GM21515 (cell line): ENCODE data around the gene STRBP.
A peak's percentile ranks its signal among the peaks of the same experiment; 100 is the strongest.
"Not testable (repeated sequence)": the region's sequence is repeated elsewhere in the genome, so short reads cannot be mapped to it uniquely, and the experiment has no call there.

ENCODE experiments used
- ATAC-seq: cut with Tn5 transposase; IDR thresholded peaks from one replicate; pipeline ENCODE4 v1.9.1; 2021; ENCODE audit not compliant: unreplicated experiment

The STRBP gene

DNA sequence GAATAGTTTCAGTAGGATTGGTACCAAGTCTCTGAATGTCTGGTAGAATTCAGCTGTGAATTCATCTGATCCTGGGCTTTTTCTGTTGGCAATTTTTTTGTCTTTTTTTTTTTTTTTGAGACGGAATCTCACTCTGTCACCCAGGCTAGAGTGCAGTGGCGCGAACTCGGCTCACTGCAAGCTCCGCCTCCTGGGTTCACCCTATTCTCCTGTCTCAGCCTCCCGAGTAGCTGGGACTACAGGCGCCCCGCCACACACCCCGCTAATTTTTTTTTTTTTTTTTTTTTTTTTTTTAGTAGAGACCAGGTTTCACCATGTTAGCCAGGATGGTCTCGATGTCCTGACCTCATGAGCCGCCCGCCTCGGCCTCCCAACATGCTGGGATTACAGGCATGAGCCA is 67.9 kb downstream of the STRBP start:
- ATAC-seq: not testable (repeated sequence)

DNA sequence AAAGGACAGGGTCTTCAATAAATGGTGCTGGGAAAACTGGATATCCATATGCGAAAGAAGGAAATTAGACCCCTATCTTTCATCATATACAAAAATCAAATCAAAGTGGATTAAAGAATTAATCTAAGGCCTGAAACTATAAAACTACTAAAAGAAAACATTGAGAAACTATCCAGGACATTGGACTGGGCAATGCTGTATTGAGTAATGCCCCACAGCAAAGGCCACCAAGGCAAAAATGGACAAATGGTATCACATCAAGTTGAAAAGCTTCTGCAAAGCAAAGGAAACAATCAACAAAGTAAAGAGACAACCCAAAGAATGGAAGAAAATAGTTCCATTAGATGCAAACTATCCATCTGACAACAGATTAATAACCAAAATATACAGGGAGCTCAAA is 72.3 kb downstream of the STRBP start:
- ATAC-seq: no peak

DNA sequence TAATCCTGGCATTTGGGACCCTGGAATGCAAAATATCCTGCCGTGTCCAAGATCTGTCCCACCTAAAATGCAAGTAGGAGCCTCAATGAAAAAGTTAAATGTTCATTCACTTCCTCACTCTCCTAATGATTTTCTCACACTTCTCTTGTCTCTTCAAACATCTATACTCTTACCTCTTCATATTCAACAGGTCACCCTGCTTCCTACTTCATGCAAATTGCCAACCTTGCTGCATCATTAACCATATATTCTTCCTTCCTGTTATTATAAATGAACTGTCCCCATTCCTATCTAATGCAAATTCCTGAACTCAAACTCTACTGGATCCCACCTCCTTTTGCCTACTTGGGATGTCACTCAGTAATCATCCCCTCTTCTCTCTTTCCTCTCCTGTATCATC is 74.4 kb downstream of the STRBP start:
- ATAC-seq: no peak

DNA sequence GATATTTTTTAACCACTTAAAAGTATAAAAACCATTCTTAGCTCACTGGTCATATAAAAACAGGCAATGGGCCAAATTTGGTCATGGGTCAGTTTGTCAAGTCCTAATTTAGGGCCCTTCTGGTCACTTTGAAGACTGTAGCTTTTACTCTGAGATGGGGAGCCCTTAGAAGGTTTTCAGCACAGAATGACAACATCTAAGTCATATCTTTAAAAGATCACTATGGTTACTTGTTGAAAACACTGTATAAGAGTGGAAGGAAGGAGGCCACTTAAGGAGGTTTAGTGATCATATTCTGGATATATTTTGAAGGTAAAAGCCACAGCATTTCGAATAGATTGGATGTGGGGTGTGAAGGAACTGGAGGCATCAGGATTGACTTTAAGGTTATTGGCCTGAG is 76.7 kb downstream of the STRBP start:
- ATAC-seq: no peak

DNA sequence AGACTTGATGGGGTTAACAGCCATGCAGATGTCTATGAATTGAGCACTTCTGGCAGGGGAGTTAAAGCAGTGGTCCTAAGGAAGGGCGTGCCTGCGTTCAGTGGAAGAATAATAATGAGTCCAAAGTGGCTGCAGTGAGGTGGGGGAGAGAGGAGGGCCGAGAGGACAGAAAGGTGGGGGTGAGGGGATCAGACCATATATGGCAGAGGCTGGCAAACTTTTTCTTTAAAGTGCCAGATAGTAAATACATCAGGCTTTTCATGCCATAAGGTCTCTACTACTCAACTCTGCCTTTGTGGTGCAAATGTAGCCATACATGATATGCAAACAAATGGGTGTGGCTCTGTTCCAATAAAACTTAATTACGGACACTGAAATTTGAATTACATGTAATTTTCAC is 77.1 kb downstream of the STRBP start:
- no peak for ATAC-seq

DNA sequence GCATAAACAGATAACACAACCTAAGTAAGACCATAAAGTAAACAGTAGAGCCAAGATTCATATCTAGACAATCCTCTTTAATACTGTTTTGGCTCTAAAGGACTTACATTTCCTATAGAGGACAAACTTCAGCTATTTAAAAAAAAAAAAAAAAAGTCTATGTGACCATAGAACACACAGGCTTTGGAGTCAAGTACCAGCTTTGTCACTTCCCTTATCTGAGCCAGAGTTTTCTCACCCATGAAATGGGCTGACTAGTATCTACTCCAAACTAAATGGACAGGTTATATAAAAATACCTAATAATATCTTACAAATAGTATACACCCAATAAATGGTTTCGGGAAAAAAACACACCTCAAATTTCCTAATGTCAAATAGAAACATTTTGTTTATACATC is 81.3 kb downstream of the STRBP start:
- ATAC-seq: no peak

DNA sequence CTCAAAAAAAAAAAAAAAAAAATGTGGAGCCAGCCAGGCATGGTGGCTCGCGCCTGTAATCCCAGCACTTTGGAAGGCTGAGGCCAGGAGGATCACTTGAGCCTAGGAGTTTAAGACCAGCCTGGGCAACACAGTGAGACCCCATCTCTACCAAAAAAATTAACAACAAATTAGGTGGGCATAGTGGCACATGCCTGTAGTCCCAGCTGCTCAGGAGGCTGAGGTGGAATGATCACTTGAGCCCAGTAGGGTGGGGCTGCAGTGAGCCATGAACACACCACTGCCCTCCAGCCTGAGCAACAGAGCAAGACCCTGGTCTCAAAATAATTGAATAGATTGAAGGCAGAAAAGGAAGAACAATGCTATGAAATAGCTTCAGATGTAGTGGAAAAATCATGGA is 82.4 kb downstream of the STRBP start:
- ATAC-seq: not testable (repeated sequence)

DNA sequence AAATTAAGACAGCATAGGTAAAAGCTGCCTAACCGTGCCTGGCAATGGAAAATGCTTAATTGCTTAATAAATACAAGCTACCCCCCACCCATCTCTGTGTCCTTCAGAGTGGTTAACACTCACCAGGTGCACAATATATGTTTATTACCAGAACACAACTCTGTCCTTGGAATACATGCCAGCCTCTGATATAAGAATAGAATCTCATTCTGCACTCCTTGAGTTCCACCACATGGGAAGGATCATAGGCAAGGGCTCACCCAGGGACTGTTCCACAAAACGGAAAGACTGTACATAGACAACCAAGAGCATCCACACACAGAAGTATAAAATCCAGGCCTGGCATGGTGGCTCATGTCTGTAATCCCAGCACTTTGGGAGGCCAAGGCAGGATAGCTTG is 91.4 kb downstream of the STRBP start:
- no peak for ATAC-seq

DNA sequence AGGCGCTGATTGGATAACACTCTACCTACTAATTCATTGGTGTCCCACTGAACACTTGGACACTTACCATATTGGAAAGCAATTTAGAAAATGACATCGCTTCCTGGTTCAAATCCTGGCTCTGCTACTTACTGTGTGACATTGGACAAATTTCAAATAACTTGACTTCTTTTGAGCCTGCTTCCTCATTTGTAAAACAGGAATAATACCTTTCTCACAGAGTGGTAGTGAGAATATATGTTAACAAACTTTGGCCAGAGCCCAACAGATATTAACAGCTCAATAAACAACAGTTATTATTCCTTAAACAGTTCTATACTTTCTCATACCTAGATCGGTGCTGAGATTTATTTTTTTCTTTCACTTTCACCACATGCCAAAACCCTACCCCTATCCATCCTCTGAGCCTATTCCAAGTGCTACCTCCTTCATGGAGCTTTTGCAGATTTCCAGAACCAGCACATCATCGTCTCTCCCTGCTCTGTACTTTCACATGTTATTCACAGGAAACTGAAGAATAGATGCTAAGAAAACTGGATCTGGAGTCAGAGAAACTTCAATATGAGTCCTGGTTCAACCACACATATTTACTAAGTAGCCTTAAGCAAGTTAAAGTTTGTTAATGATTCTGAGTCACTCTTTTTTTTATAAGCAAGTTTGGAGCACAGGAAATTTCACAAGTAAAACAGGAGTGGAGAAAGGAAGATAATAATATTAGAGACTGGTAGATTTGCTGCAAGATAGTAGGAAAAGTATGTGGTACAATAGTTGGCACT is 92.3 kb downstream of the STRBP start:
- no peak for ATAC-seq

DNA sequence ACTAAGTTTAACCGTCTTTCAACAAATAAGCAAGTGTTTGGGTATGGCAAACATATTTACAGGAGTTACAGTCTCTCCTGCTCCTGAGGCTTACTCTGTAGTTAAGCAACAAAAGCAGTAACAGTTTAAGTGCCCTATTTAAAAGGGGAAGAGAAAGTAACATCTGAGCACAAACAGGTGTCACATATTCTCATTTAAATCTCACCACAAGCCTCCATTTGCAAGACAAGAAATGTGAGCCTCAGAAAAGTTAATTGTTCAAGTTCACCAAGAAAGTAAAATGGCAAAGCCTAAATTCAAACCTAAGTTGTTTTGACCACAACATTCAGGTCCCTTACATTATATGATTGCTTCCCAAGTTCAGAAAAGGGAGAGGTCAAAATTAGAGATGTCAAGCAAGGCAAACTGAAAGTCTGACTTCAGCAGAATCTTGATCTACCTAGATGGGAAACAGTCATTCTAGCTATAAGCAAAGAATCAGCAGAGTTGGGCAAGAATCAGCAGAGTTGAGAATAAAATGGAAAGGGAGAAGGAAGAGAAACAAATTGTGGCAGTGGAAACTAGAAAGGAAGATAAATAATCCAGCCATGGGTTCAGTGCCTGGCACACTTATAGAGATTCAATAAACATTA is 93.4 kb downstream of the STRBP start:
- peak; percentile 86 for ATAC-seq

DNA sequence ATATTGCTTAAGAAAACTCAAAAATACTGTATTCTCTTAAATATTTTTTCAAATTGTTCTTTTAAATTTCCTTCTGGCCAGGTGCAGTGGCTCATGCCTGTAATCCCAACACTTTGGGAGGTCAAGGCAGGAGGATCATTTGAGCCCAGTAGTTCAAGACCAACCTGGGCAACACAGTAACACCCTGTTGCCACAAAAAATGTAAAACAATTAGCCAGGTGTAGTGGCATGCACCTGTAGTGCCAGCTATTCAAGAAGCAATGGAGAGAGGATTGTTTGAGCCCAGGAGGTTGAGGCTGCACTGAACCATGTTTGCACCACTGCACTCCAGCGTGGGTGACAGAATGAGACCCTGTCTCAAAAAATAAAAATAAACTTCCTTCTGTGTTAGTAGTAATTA is 94.3 kb downstream of the STRBP start:
- no peak for ATAC-seq

DNA sequence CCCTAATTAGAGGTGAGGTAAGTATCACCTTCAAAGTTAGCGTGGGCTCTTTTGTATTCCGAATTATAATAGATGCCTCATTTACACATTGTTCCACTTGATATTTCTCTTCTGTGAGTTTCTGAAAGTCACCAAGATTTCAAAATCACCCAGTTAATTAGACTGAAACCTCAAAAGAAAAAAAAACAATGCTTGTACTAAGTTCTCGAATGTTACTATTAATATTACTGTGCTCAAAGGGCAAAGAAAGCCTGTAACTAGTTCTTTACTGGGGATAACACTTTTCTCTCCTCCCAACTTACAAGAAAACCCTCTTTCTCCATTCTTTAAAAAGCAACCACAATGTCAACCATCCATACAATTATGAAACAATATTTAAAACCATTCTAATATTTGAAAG is 98.5 kb downstream of the STRBP start:
- ATAC-seq: no peak

DNA sequence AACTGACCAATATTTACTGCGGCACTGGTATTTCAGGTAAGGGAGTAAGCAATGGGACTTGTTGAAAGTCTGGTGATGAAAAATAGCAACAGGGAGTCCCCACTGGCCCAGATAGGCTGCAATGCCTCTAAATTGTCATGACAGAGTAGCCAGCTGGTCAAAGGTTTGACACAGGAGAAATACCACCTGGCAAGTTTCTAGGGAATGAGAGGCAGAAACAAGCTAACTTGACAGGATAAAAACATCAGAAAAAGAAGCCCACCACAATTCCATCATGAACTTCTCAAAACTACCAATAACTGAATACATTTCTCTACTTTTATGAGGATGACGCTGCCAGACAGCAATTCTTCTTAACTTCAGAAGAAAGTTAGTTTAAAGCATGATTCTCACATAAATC is 99.8 kb downstream of the STRBP start:
- no peak for ATAC-seq

DNA sequence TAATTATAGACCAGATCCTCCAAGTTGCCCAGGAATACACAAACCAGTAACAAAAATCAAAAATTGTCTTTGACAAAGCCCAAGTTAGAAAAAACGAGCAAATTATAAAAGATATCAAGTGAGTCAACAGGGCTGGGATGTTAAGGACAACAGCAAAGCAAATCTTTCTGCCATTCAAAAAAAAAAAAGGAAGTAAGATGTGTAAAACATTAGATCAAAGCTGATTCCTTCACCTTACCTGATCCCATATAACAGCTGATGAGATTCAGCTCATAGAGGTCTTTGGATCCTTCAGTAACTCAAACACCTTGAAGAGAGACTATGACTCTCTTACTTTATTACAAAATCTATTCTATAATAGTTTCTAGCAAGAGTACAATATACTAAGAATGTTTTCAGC is 100.9 kb downstream of the STRBP start:
- ATAC-seq: no peak

DNA sequence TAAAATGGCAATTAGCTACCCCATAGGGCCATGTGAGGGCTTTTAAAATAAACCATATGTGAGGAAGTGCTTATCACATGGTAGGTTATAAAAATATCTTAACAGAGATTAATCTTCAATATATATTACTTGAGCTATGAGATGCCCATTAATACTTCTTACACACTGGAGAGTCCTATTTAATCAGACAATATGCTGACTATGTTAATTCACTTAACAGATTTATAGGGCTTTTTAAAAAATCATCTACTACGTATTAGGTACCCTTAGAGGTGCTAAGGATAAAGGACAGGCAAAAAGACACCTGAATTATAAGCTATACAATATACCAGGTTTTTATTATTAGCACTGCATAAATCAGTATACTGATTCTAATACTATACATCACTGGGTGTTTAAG is 102.6 kb downstream of the STRBP start:
- ATAC-seq: no peak

DNA sequence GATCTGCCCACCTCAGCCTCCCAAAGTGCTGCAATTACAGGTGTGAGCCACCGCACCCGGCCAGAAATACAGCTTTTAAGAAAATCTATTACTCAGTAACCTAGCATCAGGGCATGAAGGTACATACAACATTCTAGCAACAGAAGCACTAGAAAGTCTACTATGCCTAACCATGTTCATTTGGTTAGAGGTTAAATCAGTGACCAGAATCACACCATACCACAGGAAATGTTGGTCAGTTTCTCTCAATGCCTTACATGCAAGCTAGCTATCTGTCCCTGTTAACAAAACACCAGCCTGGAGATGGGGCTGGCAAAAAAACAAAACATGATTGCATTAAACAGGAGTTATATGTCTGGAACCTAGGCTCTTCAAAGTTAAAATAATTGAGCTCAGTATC is 104.1 kb downstream of the STRBP start:
- no peak for ATAC-seq

DNA sequence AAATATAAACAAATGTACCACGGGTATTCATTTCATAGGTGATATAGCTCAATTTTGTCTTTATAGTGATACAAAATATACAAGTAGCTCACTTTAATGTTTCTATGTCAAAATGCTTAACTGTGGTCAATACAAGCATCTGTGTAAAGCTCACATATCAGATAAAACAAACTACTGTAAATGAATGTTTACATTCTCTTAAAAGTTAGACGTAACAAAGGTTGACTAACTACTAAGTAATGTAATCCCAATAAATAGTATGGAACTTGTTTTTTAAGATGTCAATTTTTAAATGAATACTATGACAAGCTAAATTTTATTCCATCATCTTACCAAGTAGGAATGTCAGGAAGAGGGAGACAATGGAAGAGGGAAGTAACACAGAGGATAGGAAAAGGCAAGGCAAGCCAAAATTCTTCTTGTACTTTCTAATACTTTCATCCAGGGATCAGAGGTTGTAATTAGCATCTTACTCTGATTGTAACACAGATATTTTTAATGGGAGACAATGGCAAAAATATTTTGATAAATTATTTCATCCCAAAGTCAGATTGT is 105.5 kb downstream of the STRBP start:
- no peak for ATAC-seq

DNA sequence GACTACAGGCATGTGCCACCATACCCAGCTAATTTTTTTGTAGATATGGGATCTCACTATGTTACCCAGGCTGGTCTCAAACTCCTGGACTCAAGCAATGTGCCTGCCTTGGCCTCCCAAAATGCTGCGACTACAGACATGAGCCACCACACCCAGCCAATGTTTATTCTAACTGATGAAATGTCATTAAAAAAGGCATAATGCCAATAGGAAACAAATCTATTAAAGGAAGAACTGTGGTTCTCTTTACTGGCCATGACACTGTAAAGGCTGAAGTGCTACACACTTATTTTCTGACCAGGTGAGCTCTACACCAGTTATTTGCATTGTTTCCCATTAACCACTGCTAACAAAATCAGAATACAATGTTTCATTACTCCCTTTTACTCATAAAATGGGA is 106.0 kb downstream of the STRBP start:
- ATAC-seq: no peak

DNA sequence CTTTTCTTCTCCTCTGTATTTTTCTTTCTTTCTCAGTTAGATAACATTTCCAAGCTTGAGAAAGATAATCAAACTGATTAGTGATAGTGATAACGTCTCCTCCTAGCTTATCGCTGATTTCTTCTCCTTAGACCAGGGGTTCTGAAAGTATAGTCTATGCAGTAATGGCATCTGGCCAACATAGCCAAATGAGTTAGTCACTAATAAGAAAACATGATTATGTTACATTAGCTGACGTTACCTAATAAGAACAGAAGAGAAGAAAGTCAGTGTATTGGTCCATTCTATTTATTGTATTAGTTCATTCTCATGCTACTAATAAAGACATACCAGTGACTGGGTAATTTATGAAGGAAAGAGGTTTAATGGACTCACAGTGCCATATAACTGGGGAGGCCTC is 111.2 kb downstream of the STRBP start:
- no peak for ATAC-seq

DNA sequence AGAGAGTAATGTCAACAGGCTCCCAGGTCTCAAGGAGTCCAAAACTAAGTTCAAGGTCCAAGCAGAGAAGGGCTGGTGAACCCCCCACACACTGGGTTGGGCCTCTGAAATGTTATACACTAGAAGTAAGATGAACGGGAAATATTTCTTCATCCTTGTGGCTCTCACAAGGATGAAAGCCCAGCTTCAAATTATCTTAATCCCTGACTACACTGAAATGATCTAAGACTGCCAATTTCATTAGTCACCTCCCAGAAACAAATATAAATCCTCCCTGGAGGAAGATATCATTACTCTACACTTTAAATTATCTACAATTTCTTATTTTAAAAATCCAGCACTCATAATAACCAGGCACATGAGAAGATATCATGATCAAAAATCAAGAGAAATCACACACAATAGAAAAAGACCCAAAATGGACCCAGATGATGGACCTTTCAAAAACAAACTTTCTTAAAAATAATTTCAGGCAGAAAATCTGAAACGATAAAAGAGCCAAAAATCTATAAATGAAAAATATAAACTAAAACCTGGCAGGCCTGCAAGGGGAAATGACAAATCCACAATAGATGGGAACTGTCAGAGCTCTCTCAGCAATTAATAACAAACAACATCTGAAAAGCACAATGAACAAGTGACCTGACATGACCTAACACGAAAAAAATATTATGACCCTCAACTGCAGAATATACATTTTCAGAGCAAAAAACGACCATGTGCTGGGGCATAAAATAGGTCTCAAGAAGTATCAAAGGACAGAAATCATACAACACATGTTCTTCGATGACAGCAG is 117.5 kb downstream of the STRBP start:
- ATAC-seq: no peak

DNA sequence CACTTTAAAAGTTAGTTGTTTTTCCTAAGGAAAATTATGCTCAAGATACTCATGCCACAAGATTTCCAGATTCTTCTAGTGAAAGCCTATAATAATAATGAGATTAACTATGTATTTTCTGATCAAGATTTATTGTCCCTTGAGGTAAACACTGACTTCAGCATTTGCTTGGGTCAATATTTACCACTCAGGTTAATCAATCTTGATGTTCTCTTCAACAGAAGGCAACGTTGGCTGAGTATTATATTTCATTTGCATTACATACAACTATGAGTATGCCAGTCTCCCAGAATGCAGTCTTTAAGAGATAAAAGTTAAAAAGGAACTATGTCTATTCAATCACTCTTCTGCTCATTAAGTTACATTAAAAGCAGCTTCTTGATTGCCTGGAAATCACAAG is 119.3 kb downstream of the STRBP start:
- no peak for ATAC-seq

DNA sequence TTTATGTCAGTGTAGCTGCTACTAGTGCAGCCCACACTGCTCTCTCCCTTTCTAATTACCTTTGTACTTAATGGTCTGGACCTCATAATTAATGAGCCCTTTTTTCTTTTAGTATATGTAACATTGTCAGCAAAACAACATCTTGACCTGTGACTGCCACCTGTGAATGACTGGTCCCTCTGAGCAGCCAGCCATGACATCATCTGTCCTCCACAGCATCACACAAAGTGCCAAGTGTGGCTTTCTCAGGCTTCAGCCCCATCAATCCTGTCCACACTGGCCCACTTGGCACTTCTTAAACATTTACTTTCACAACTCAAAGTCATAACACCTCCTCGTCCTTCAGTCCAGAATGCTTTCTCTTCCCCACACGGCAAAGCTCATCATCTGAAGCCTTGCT is 130.2 kb downstream of the STRBP start:
- ATAC-seq: no peak
